DOHH2 (cell line): ENCODE measurements around the gene ZNF300.
"Not testable (repeated sequence)": the region's sequence is repeated elsewhere in the genome, so short reads cannot be mapped to it uniquely, and the experiment has no call there.

Experiments used
- H3F3A ChIP-seq: fragments of 200-600 bp; sonication (generic), shearing (Covaris generic); 2 replicates; pipeline ENCODE4 v1.6.0; 2016; ENCODE audit warnings: antibody characterized with exemption, mild to moderate bottlenecking; ENCODE audit not compliant: control insufficient read depth, insufficient read depth
- H3K27ac ChIP-seq: fragments of 200-600 bp; sonication (generic); 2 replicates; pipeline ENCODE4 v1.5.1; 2014; ENCODE audit warnings: low read depth, mild to moderate bottlenecking, low read length, moderate library complexity
- H3K27me3 ChIP-seq: fragments of 200-600 bp; sonication (generic); 2 replicates; pipeline ENCODE4 v1.6.1; 2014; ENCODE audit warnings: mild to moderate bottlenecking, low read length, mixed read lengths; ENCODE audit not compliant: control insufficient read depth
- H3K36me3 ChIP-seq: fragments of 200-600 bp; sonication (generic); 2 replicates; pipeline ENCODE4 v1.6.1; 2014; ENCODE audit warnings: mild to moderate bottlenecking, low read length, moderate library complexity, mixed read lengths; ENCODE audit not compliant: control insufficient read depth
- H3K4me1 ChIP-seq: fragments of 200-600 bp; sonication (generic); 2 replicates; pipeline ENCODE4 v1.6.1; 2014; ENCODE audit warnings: mild to moderate bottlenecking, low read length, mixed read lengths; ENCODE audit not compliant: control insufficient read depth
- H3K4me2 ChIP-seq: fragments of 200-600 bp; sonication (generic); 2 replicates; pipeline ENCODE4 v1.6.0; 2014; ENCODE audit warnings: mild to moderate bottlenecking, low read length, moderate library complexity
- H3K4me3 ChIP-seq: fragments of 200-600 bp; sonication (generic); 2 replicates; pipeline ENCODE4 v1.5.1; 2014; ENCODE audit warnings: mild to moderate bottlenecking, low read length, mixed read lengths
- H3K79me2 ChIP-seq: fragments of 200-600 bp; sonication (generic); 2 replicates; pipeline ENCODE4 v1.6.1; 2014; ENCODE audit warnings: mild to moderate bottlenecking, low read length, mixed read lengths; ENCODE audit not compliant: control insufficient read depth
- H3K9me2 ChIP-seq: fragments of 200-600 bp; sonication (generic); replicated peaks from 2 replicates; pipeline ENCODE4 v1.6.1; 2014; ENCODE audit warnings: mild to moderate bottlenecking, low read length, mixed read lengths; ENCODE audit not compliant: control insufficient read depth
- H3K9me3 ChIP-seq: fragments of 200-600 bp; sonication (generic); 2 replicates; pipeline ENCODE4 v1.6.1; 2014; ENCODE audit warnings: antibody characterized with exemption, low read length, mixed read lengths; ENCODE audit not compliant: control insufficient read depth, insufficient read depth
- H4K20me1 ChIP-seq: fragments of 200-600 bp; sonication (generic); 2 replicates; pipeline ENCODE4 v1.6.0; 2014; ENCODE audit warnings: low read depth, mild to moderate bottlenecking, antibody characterized with exemption, low read length, moderate library complexity; ENCODE audit not compliant: control insufficient read depth, insufficient read depth
- CTCF ChIP-seq: fragments of 200-600 bp; sonication (generic); IDR thresholded peaks from one replicate; pipeline ENCODE4 v1.5.1; 2014; ENCODE audit warnings: antibody characterized with exemption, mild to moderate bottlenecking, low read depth, low read length; ENCODE audit not compliant: poor library complexity, severe bottlenecking
- EZH2phosphoT487 ChIP-seq: fragments of 200-600 bp; sonication (generic); IDR thresholded peaks from 2 replicates; pipeline ENCODE4 v1.6.1; 2017; ENCODE audit warnings: borderline replicate concordance, mild to moderate bottlenecking, antibody characterized with exemption, low read length, moderate library complexity, mixed read lengths

ZNF300 gene

DNA sequence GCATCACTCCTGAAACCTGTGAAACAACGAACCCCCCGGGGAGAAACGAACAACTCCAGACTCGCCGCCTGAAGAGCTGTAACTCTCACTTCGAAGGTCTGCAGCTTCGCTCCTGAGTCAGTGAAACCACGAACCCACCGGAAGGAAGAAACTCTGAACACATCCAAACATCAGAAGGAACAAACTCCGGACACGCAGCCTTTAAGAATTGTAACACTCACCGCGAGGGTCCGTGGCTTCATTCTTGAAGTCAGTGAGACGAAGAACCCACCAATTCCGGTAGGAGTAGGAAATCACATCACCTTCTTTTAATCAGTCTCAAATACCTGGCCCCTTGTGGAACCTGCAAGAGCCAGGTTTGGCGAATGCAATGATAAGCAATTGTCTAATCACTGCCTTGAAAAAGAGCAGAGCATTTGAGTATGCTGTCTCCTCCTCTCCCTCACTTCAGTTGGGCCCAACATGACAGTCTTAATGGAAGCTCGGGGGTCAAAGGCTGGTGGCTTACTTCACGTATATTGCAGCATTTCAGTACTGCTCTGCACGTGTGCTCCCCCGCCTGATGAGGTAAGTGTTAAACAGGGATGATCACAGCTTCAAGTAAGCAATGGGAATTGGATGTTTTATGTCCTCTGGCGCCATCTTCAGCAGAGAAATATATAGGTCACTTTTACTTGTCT is 58.0 kb downstream of the ZNF300 start:
- no peaks in the 10 kb centered on the region for H4K20me1 ChIP-seq
- H3K36me3 ChIP-seq: no peaks in the 10 kb centered on the region
- no peaks in the 10 kb centered on the region for H3K9me2 ChIP-seq
- no peak overlapping the region for H3K27ac ChIP-seq
- no peaks in the 10 kb centered on the region; the same call in none of the 2 replicates for H3K27me3 ChIP-seq
- no peaks in the 10 kb centered on the region for H3F3A ChIP-seq
- peaks cover 3% of the 10 kb centered on the region; the same call in 1 of the 2 replicates for H3K9me3 ChIP-seq
- TF ChIP-seq EZH2phosphoT487: no peak
- peak; percentile 84 for TF ChIP-seq CTCF
- no peaks in the 10 kb centered on the region for H3K79me2 ChIP-seq
- H3K4me3 ChIP-seq: peak overlapping the region; percentile 53
- peaks cover 8% of the 10 kb centered on the region for H3K4me1 ChIP-seq
- H3K4me2 ChIP-seq: peak overlapping the region; percentile 68

- H3K4me2 ChIP-seq: peak within 1 kb of the TSS; percentile 68
- peak within 1 kb of the TSS; percentile 53 for H3K4me3 ChIP-seq
- not testable (repeated sequence) for H3F3A ChIP-seq, H3K27ac ChIP-seq, H3K27me3 ChIP-seq, H3K4me1 ChIP-seq, H3K9me2 ChIP-seq, H3K79me2 ChIP-seq, H3K9me3 ChIP-seq, H3K36me3 ChIP-seq, H4K20me1 ChIP-seq
Measured at GRCh38 chr5:150846308-150846653, 58.5 kb downstream of the ZNF300 start, which contains the start of gene IRGM. TSS of gene IRGM (plus strand) at chr5:150846521. CDS start at chr5:150848124, 1,603 bp downstream.

- not testable (repeated sequence) for H3K4me1 ChIP-seq
Measured at GRCh38 chr5:150845185-150845859, 59.5 kb downstream of the ZNF300 start.

More at GRCh38 chr5:150845185-150845859, 59.5 kb downstream of the ZNF300 start:
- H3K9me2 ChIP-seq, H3F3A ChIP-seq, H3K4me3 ChIP-seq, H3K4me2 ChIP-seq, H3K36me3 ChIP-seq, H4K20me1 ChIP-seq, H3K27ac ChIP-seq, H3K79me2 ChIP-seq, H3K27me3 ChIP-seq, H3K9me3 ChIP-seq: not testable (repeated sequence)
